OCI-LY1 (cell line): Measurements from ENCODE around the gene ASGR2.

Source experiments
- EZH2 ChIP-seq: fragments of 200-600 bp; sonication (generic), shearing (Covaris generic); IDR thresholded peaks from 2 replicates; pipeline ENCODE4 v1.8.0; 2017; ENCODE audit warnings: borderline replicate concordance, mixed run types, mild to moderate bottlenecking, antibody characterized with exemption, low read length, moderate library complexity, mixed read lengths
- TF ChIP-seq, protein P1 (sequence below): fragments of 200-600 bp; sonication (generic), shearing (Covaris generic); IDR thresholded peaks from 2 replicates; pipeline ENCODE4 v1.5.1; 2017; ENCODE audit warnings: mild to moderate bottlenecking, antibody characterized with exemption, low read length, moderate library complexity, mixed read lengths

DNA sequence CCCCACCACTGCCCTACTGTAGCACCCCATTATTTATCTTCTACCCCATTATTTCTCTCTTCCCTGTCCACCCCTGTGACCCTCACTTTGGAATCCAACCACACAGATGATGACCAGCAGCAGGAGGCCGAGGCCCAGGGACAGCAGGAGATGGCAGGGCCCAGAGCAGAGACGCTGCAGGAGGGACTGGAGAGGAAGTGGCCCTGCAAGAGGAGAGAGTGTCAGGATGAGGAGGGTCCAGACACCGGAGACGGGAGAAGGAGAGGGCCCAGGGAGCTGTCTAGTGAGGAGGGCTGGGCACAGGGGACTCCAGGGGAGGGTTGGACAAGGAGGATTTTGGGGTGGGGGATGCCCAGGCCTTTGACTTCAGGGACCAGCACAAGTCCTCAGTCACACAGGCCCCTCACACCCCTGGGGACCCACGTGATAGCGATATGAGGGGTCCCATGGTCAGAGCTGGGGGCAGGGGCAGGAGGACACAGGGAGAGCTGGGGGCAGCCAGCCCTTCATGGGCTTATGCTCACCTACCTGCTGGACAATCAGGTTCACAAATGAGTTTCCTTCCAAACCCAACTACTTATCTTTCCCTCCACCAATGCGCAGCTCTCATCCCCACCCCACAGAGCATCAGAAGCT, 36.6 kb downstream of the ASGR2 start:
- TF ChIP-seq, protein P1, sequence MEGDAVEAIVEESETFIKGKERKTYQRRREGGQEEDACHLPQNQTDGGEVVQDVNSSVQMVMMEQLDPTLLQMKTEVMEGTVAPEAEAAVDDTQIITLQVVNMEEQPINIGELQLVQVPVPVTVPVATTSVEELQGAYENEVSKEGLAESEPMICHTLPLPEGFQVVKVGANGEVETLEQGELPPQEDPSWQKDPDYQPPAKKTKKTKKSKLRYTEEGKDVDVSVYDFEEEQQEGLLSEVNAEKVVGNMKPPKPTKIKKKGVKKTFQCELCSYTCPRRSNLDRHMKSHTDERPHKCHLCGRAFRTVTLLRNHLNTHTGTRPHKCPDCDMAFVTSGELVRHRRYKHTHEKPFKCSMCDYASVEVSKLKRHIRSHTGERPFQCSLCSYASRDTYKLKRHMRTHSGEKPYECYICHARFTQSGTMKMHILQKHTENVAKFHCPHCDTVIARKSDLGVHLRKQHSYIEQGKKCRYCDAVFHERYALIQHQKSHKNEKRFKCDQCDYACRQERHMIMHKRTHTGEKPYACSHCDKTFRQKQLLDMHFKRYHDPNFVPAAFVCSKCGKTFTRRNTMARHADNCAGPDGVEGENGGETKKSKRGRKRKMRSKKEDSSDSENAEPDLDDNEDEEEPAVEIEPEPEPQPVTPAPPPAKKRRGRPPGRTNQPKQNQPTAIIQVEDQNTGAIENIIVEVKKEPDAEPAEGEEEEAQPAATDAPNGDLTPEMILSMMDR = no peak
- no peak for TF ChIP-seq EZH2
